SK-N-SH treated with all-trans-retinoic acid at 6 μM for 48 hours (cell line): Measurements from ENCODE around the gene PNPLA7.

Experiments used
- ATAC-seq: fragments of 200-7000 bp; cut with Tn5 transposase; 3 replicates; pipeline ENCODE4 v1.9.1; 2020; ENCODE audit warnings: mild to moderate bottlenecking, moderate library complexity
- ARNTL ChIP-seq: fragments of 450-650 bp; formaldehyde crosslinking; IDR thresholded peaks from 2 replicates; pipeline ENCODE4 v1.5.0; 2020; ENCODE audit warnings: low read depth, mild to moderate bottlenecking, moderate library complexity, borderline replicate concordance
- BACH2 ChIP-seq: fragments of 250-450 bp; sonication (Bioruptor Pico); IDR thresholded peaks from 2 replicates; pipeline ENCODE4 v1.9.0; 2021; ENCODE audit warnings: mild to moderate bottlenecking, borderline replicate concordance
- CREB5 ChIP-seq: fragments of 250-450 bp; sonication (Bioruptor Pico); IDR thresholded peaks from 2 replicates; pipeline ENCODE4 v1.5.1; 2020; ENCODE audit warnings: low read depth, mild to moderate bottlenecking, moderate library complexity
- CSDC2 ChIP-seq: fragments of 250-450 bp; sonication (Bioruptor Pico); IDR thresholded peaks from 2 replicates; pipeline ENCODE4 v1.5.0; 2020; ENCODE audit warnings: mild to moderate bottlenecking, moderate library complexity
- CSRNP3 ChIP-seq: fragments of 250-450 bp; sonication (Bioruptor Pico); IDR thresholded peaks from 2 replicates; pipeline ENCODE4 v1.5.1; 2021; ENCODE audit warnings: mild to moderate bottlenecking, moderate library complexity
- ESRRG ChIP-seq: fragments of 250-450 bp; sonication (Bioruptor Pico); IDR thresholded peaks from 2 replicates; pipeline ENCODE4 v1.6.1; 2021; ENCODE audit warnings: mild to moderate bottlenecking
- GLIS3 ChIP-seq: fragments of 250-450 bp; sonication (Bioruptor Pico); IDR thresholded peaks from 2 replicates; pipeline ENCODE4 v1.5.0; 2020; ENCODE audit warnings: mild to moderate bottlenecking, moderate library complexity
- OSR1 ChIP-seq: fragments of 250-450 bp; sonication (Bioruptor Pico); IDR thresholded peaks from 2 replicates; pipeline ENCODE4 v1.8.0; 2022; ENCODE audit warnings: moderate library complexity, mild to moderate bottlenecking, inconsistent platforms
- PATZ1 ChIP-seq: fragments of 250-450 bp; sonication (Bioruptor Pico); IDR thresholded peaks from 2 replicates; pipeline ENCODE4 v1.8.0; 2020; ENCODE audit warnings: mild to moderate bottlenecking, moderate library complexity, borderline replicate concordance
- POU6F1 ChIP-seq: fragments of 250-450 bp; sonication (Bioruptor Pico); IDR thresholded peaks from 2 replicates; pipeline ENCODE4 v1.8.0; 2021; ENCODE audit warnings: low read depth, mild to moderate bottlenecking, moderate library complexity, borderline replicate concordance
- PPARA ChIP-seq: fragments of 250-450 bp; sonication (Bioruptor Pico); IDR thresholded peaks from 2 replicates; pipeline ENCODE4 v1.5.0; 2020; ENCODE audit warnings: mild to moderate bottlenecking, borderline replicate concordance
- RARB ChIP-seq: fragments of 250-450 bp; sonication (Bioruptor Pico); IDR thresholded peaks from 2 replicates; pipeline ENCODE4 v1.8.0; 2021; ENCODE audit warnings: mild to moderate bottlenecking, moderate library complexity
- SNAI2 ChIP-seq: fragments of 250-450 bp; sonication (Bioruptor Pico); IDR thresholded peaks from 2 replicates; pipeline ENCODE4 v1.5.0; 2020; ENCODE audit warnings: mild to moderate bottlenecking, moderate library complexity
- TCF4 ChIP-seq: fragments of 250-450 bp; sonication (Bioruptor Pico); IDR thresholded peaks from 2 replicates; pipeline ENCODE4 v1.8.0; 2021; ENCODE audit warnings: mild to moderate bottlenecking, moderate library complexity, borderline replicate concordance
- TSHZ2 ChIP-seq: fragments of 250-450 bp; sonication (Bioruptor Pico); IDR thresholded peaks from 2 replicates; pipeline ENCODE4 v1.5.0; 2020; ENCODE audit warnings: mild to moderate bottlenecking, moderate library complexity
- ZC3H10 ChIP-seq: fragments of 250-450 bp; sonication (Bioruptor Pico); IDR thresholded peaks from 2 replicates; pipeline ENCODE4 v1.5.1; 2021; ENCODE audit warnings: mild to moderate bottlenecking, moderate library complexity
- ZFP3 ChIP-seq: fragments of 250-450 bp; sonication (Bioruptor Pico); IDR thresholded peaks from 2 replicates; pipeline ENCODE4 v1.5.0; 2020; ENCODE audit warnings: mild to moderate bottlenecking, moderate library complexity
- ZFP30 ChIP-seq: fragments of 450-650 bp; formaldehyde crosslinking; IDR thresholded peaks from 2 replicates; pipeline ENCODE4 v1.5.0; 2022; ENCODE audit warnings: mild to moderate bottlenecking, moderate library complexity
- ZNF565 ChIP-seq: fragments of 450-650 bp; formaldehyde crosslinking; conservative IDR thresholded peaks from 2 replicates; pipeline ENCODE4 v1.5.0; 2020; ENCODE audit warnings: low read depth, mild to moderate bottlenecking, moderate library complexity
- ZNF70 ChIP-seq: fragments of 450-650 bp; formaldehyde crosslinking; IDR thresholded peaks from 2 replicates; pipeline ENCODE4 v1.5.0; 2020; ENCODE audit warnings: mild to moderate bottlenecking, moderate library complexity
- ZNF8 ChIP-seq: fragments of 450-650 bp; formaldehyde crosslinking; IDR thresholded peaks from 2 replicates; pipeline ENCODE4 v1.5.0; 2020; ENCODE audit warnings: mild to moderate bottlenecking, moderate library complexity

Gene PNPLA7

DNA sequence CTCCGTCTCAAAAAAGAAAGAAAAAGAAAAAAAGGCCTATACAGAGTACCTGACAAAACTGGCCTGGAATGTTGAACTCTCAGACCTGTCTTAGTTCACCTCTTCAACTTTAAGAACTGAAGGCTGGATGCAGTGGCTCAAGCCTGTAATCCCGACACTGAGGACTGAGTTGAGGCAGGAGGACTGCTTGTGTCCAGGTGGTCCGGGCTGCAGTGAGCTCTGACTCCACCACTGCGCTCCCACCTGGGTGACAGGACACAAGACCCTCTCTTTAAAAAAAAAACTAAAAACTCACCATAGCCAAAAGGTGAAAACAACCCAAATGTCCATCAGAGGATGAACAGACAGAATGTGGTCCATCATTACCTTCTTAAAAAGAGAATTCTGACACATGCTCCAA lies 7.9 kb upstream of the PNPLA7 start:
- TF ChIP-seq CSDC2 (CRISPR knock-in tag) (no peak), ZNF8 (no peak), ZNF70 (CRISPR knock-in tag) (no peak), CSRNP3 (CRISPR knock-in tag) (no peak), POU6F1 (CRISPR knock-in tag) (no peak), GLIS3 (CRISPR knock-in tag) (no peak), PATZ1 (CRISPR knock-in tag) (no peak), PPARA (CRISPR knock-in tag) (no peak), OSR1 (CRISPR knock-in tag) (no peak), ZC3H10 (CRISPR knock-in tag) (no peak), ZNF565 (CRISPR knock-in tag) (no peak), ARNTL (no peak), RARB (no peak), ZFP3 (CRISPR knock-in tag) (no peak), BACH2 (CRISPR knock-in tag) (no peak)
- no peak for ATAC-seq

- no peak for ATAC-seq
Measured at GRCh38 chr9:137556069-137556838, 6.1 kb upstream of the PNPLA7 start.

GRCh38 chr9:137555179-137555578 lies 5.0 kb upstream of the PNPLA7 start:
- TF ChIP-seq ARNTL: no peak
- TF ChIP-seq TCF4 (CRISPR knock-in tag): no peak
- no peak for TF ChIP-seq GLIS3 (CRISPR knock-in tag)
- no peak for TF ChIP-seq CREB5 (CRISPR knock-in tag)
- no peak for TF ChIP-seq PPARA (CRISPR knock-in tag)
- no peak for TF ChIP-seq PATZ1 (CRISPR knock-in tag)
- no peak for TF ChIP-seq ESRRG (CRISPR knock-in tag)
- TF ChIP-seq POU6F1 (CRISPR knock-in tag): no peak
- TF ChIP-seq SNAI2: no peak
- TF ChIP-seq CSRNP3 (CRISPR knock-in tag): no peak
- TF ChIP-seq TSHZ2 (CRISPR knock-in tag): no peak

More at GRCh38 chr9:137556069-137556838, 6.1 kb upstream of the PNPLA7 start:
- TF ChIP-seq ZFP30 (CRISPR knock-in tag): no peak
- TF ChIP-seq OSR1 (CRISPR knock-in tag): no peak
- TF ChIP-seq ESRRG (CRISPR knock-in tag): no peak
- TF ChIP-seq ZNF8: no peak
- TF ChIP-seq GLIS3 (CRISPR knock-in tag): no peak

More at GRCh38 chr9:137555179-137555578, 5.0 kb upstream of the PNPLA7 start:
- ATAC-seq: no peak
